Endothelial cell of umbilical vein (primary cell): ENCODE measurements around the gene CCR5. TPM values are rescaled to one million over a fixed set of nuclear protein-coding genes. Genes with fewer than 3 reads are reported as not detected.

ENCODE experiments used
- BruUV-seq: library from RNA; stranded (reverse); fragments of 400-500 nt; replicated peaks from 2 replicates; lab custom pipeline; 2021; lab: Mats Ljungman, UMichigan
- CTCF ChIA-PET: fragments of 300-600, 350-600 bp; sonication (Branson Sonifier 250); formaldehyde crosslinking; loops from one replicate; lab custom pipeline; 2021; ENCODE audit warnings: antibody characterized with exemption, inconsistent platforms; lab: Charles Lee
- POLR2A ChIA-PET: fragments of 300-600, 350-600 bp; sonication (Branson Sonifier 250); formaldehyde crosslinking; loops from one replicate; lab custom pipeline; 2021; ENCODE audit warnings: antibody characterized with exemption, inconsistent platforms; lab: Charles Lee
- DNase-seq: peaks from one replicate; pipeline ENCODE4 v3.0.0-alpha.2; 2011; ENCODE audit warnings: low read depth, low spot score
- FAIRE-seq: peaks from 2 replicates; lab custom pipeline; 2011; peaks lifted over from hg19 to GRCh38; lab: Jason Lieb, UNC
- H2AFZ ChIP-seq: 2 replicates; pipeline ENCODE4 v1.6.0; 2012; ENCODE audit warnings: low read depth, low read length, control low read depth, inconsistent platforms
- H3K27ac ChIP-seq: 2 replicates; pipeline ENCODE4 v1.5.1; 2011; ENCODE audit warnings: low read depth, mild to moderate bottlenecking, control low read depth, low read length, moderate library complexity; ENCODE audit not compliant: insufficient read depth
- H3K27me3 ChIP-seq, 2 experiments: 2 replicates each; pipeline versions ENCODE4 v1.6.0 to v1.6.1; 2011; ENCODE audit warnings: low read length in 2 of 2, mixed read lengths in 1 of 2; ENCODE audit not compliant: control insufficient read depth in 2 of 2, insufficient read depth in 2 of 2
- H3K36me3 ChIP-seq, 2 experiments: 2 replicates in 1 of 2; 3 replicates in 1 of 2; pipeline ENCODE4 v1.5.1; 2011; ENCODE audit warnings: low read length in 2 of 2, mild to moderate bottlenecking in 1 of 2, moderate library complexity in 1 of 2; ENCODE audit not compliant: control insufficient read depth in 2 of 2, insufficient read depth in 2 of 2; ENCODE audit errors: extremely low read depth in 1 of 2
- H3K4me1 ChIP-seq: 3 replicates; pipeline ENCODE4 v1.5.1; 2011; ENCODE audit warnings: mild to moderate bottlenecking, low read length; ENCODE audit not compliant: control insufficient read depth, insufficient read depth; ENCODE audit errors: extremely low read depth
- H3K4me2 ChIP-seq: 2 replicates; pipeline ENCODE4 v1.6.1; 2011; ENCODE audit warnings: low read length, control low read depth, mixed read lengths; ENCODE audit not compliant: insufficient read depth
- H3K4me3 ChIP-seq, 3 experiments: fragments of 200-600 bp in 1 of 3; sonication (generic), shearing (Covaris generic) in 1 of 3; replicated peaks in 1 of 3; 2 replicates each; pipeline ENCODE4 v1.5.1; 2011 to 2016; ENCODE audit warnings: control low read depth in 3 of 3, low read length in 3 of 3, mild to moderate bottlenecking in 2 of 3, inconsistent platforms in 1 of 3, low read depth in 1 of 3, moderate library complexity in 1 of 3; ENCODE audit not compliant: insufficient read depth in 1 of 3
- H3K79me2 ChIP-seq: 2 replicates; pipeline ENCODE4 v1.6.0; 2012; ENCODE audit warnings: low read length, inconsistent platforms; ENCODE audit not compliant: control insufficient read depth, insufficient read depth
- H3K9ac ChIP-seq: replicated peaks from 2 replicates; pipeline ENCODE3; 2011; ENCODE audit warnings: low read length, control low read depth; ENCODE audit not compliant: insufficient read depth; ENCODE audit errors: extremely low read depth
- H3K9me1 ChIP-seq: replicated peaks from 3 replicates; pipeline ENCODE4 v1.6.0; 2011; ENCODE audit warnings: mild to moderate bottlenecking, low read length; ENCODE audit not compliant: control insufficient read depth, insufficient read depth; ENCODE audit errors: extremely low read depth
- H3K9me3 ChIP-seq: replicated peaks from 2 replicates; pipeline ENCODE4 v1.5.1; 2012; ENCODE audit warnings: low read length, inconsistent platforms; ENCODE audit not compliant: control insufficient read depth, insufficient read depth
- H4K20me1 ChIP-seq: replicated peaks from 2 replicates; pipeline ENCODE3; 2011; ENCODE audit warnings: mild to moderate bottlenecking, low read length; ENCODE audit not compliant: control insufficient read depth, insufficient read depth; ENCODE audit errors: extremely low read depth
- EZH2 ChIP-seq: IDR thresholded peaks from 2 replicates; pipeline ENCODE4 v1.6.1; 2012; ENCODE audit warnings: borderline replicate concordance, low read depth, mild to moderate bottlenecking, moderate library complexity, low read length, inconsistent platforms; ENCODE audit not compliant: severe bottlenecking
- FOS ChIP-seq: IDR thresholded peaks from 2 replicates; pipeline ENCODE4 v1.6.1; 2011; ENCODE audit warnings: mild to moderate bottlenecking, low read length, moderate library complexity, borderline replicate concordance; ENCODE audit not compliant: insufficient read depth
- GATA2 ChIP-seq: IDR thresholded peaks from 2 replicates; pipeline ENCODE4 v1.7.0; 2011; ENCODE audit warnings: low read depth, mild to moderate bottlenecking, moderate library complexity, mixed read lengths, low read length; ENCODE audit not compliant: insufficient read length, insufficient read depth
- JUN ChIP-seq: IDR thresholded peaks from 2 replicates; pipeline ENCODE4 v1.6.1; 2011; ENCODE audit warnings: borderline replicate concordance, low read depth; ENCODE audit not compliant: insufficient read length, insufficient read depth
- MYC ChIP-seq: IDR thresholded peaks from one replicate; pipeline ENCODE4 v1.6.1; 2011; ENCODE audit warnings: mild to moderate bottlenecking, low read depth, low read length
- POLR2A ChIP-seq: IDR thresholded peaks from 2 replicates; pipeline ENCODE4 v1.6.1; 2012; ENCODE audit warnings: low read depth, mild to moderate bottlenecking, control low read depth, low read length
- POLR2AphosphoS5 ChIP-seq: IDR thresholded peaks from 2 replicates; pipeline ENCODE4 v1.6.1; 2012; ENCODE audit warnings: low read depth, mild to moderate bottlenecking, control low read depth, low read length, moderate library complexity; ENCODE audit not compliant: insufficient read depth
- dilution Hi-C: fragments of 300-500 bp; cut with MboI; formaldehyde crosslinking; loops from one replicate; pipeline ENCODE4 v1.15.0; 2019; ENCODE audit warnings: low sequenced_read_pairs; ENCODE audit not compliant: extremely low pct_ligation_motif_present
- intact Hi-C: fragments of 100-400 bp; cut with micrococcal nuclease; formaldehyde crosslinking; loops from one replicate; pipeline ENCODE4 v1.10.0; 2022
- polyA plus RNA-seq, 4 experiments: library from polyadenylated mRNA; depleted of rRNA in 3 of 4; stranded (reverse) in 3 of 4; unstranded in 1 of 4; fragments of >200 nt; gene quantifications; 2 replicates each; pipeline versions ENCODE4 v1.2.1 to v1.2.3, GENCODE V29; 2011 to 2012; ENCODE audit warnings: missing spikeins in 1 of 4
- total RNA-seq: library from RNA; stranded (reverse); gene quantifications from 2 replicates; pipeline ENCODE4 v1.2.3, GENCODE V29; 2021
- TF ChIP-seq, protein P1 (sequence below), 2 donors: IDR thresholded peaks; 1 replicate in 1 of 2; 2 replicates in 1 of 2; pipeline ENCODE4 v1.5.1; 2011; ENCODE audit warnings: low read length in 2 of 2, mild to moderate bottlenecking in 2 of 2, moderate library complexity in 2 of 2, control low read depth in 1 of 2, inconsistent platforms in 1 of 2, low read depth in 1 of 2; ENCODE audit not compliant: insufficient read depth in 1 of 2; ENCODE audit errors: extremely low read depth in 1 of 2
- TF ChIP-seq, protein P2 (sequence below): IDR thresholded peaks from 2 replicates; pipeline ENCODE4 v1.6.1; 2011; ENCODE audit not compliant: insufficient read depth, insufficient read length

The CCR5 gene
- total and polyA plus RNA-seq, 2 donors (not counting 3 experiments of a cell fraction or from before 2014, with no cell fraction given): not detected

DNA sequence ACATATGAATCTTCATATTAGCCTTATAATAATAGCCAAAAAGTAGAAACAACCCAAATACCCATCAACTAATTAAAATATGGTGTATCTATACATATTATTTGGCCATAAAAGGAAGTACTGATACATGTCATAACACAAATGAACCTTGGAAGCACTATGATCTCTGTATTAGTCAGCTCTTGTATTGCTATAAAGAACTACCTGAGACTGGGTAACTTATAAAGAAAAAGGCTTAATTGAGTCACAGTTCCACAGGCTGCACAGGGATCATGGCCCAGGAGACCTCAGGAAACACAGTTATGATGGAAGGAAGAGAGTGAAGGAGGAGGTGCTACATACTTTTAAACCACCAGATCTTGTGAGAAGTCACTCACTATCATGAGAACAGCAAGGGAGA is 32.8 kb upstream of the CCR5 start:
- ChIA-PET POLR2A (no interaction called here), CTCF (no interaction called here)
- Histone ChIP-seq H3K4me3 (no peak overlapping the region), H4K20me1 (no peaks in the 10 kb centered on the region), H3K27me3 (peaks cover 0 to 1% of the 10 kb centered on the region in 2 experiments), H3K9ac (no peak overlapping the region), H3K27ac (no peak overlapping the region), H3K9me3 (no peaks in the 10 kb centered on the region), H3K4me1 (no peaks in the 10 kb centered on the region), H3K79me2 (no peaks in the 10 kb centered on the region), H3K4me2 (no peak overlapping the region), H3K36me3 (no peaks in the 10 kb centered on the region), H3K9me1 (no peaks in the 10 kb centered on the region), H2AFZ (no peak overlapping the region)
- TF ChIP-seq, protein P1, sequence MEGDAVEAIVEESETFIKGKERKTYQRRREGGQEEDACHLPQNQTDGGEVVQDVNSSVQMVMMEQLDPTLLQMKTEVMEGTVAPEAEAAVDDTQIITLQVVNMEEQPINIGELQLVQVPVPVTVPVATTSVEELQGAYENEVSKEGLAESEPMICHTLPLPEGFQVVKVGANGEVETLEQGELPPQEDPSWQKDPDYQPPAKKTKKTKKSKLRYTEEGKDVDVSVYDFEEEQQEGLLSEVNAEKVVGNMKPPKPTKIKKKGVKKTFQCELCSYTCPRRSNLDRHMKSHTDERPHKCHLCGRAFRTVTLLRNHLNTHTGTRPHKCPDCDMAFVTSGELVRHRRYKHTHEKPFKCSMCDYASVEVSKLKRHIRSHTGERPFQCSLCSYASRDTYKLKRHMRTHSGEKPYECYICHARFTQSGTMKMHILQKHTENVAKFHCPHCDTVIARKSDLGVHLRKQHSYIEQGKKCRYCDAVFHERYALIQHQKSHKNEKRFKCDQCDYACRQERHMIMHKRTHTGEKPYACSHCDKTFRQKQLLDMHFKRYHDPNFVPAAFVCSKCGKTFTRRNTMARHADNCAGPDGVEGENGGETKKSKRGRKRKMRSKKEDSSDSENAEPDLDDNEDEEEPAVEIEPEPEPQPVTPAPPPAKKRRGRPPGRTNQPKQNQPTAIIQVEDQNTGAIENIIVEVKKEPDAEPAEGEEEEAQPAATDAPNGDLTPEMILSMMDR (IDR thresholded peaks at IDR 0.05; ENCODE audit: extremely low read depth in 1 of 2, insufficient read depth in 1 of 2, low read depth in 1 of 2, low read length in 2 of 2): no peak
- no peak for TF ChIP-seq JUN
- TF ChIP-seq FOS: no peak
- TF ChIP-seq, protein P2, sequence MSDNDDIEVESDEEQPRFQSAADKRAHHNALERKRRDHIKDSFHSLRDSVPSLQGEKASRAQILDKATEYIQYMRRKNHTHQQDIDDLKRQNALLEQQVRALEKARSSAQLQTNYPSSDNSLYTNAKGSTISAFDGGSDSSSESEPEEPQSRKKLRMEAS: no peak
- TF ChIP-seq POLR2AphosphoS5: no peak
- no peak for TF ChIP-seq GATA2
- no peak for TF ChIP-seq POLR2A
- no peak for TF ChIP-seq EZH2
- no peak for TF ChIP-seq MYC
- no TSS peak for BruUV-seq
- dilution Hi-C loops (no loop called here), intact Hi-C loops (no loop called here)
- FAIRE-seq (no peak), DNase-seq (no peak)
